Mucosa of stomach (tissue), 1 donor: ENCODE measurements around the gene PATJ.

ENCODE experiments used
- H3K27me3 ChIP-seq: one replicate; pipeline ENCODE4 v1.7.0; 2013; ENCODE audit warnings: mild to moderate bottlenecking, low read length; ENCODE audit not compliant: control insufficient read depth, insufficient read depth
- H3K36me3 ChIP-seq: one replicate; pipeline ENCODE4 v1.7.0; 2013; ENCODE audit warnings: low read length; ENCODE audit not compliant: control insufficient read depth, insufficient read depth
- H3K4me1 ChIP-seq: one replicate; pipeline ENCODE4 v1.7.0; 2013; ENCODE audit warnings: mild to moderate bottlenecking, low read length; ENCODE audit not compliant: control insufficient read depth, insufficient read depth
- H3K4me3 ChIP-seq: one replicate; pipeline ENCODE4 v1.7.0; 2013; ENCODE audit warnings: low read length
- H3K9ac ChIP-seq: one replicate; pipeline ENCODE4 v1.7.0; 2013; ENCODE audit warnings: mild to moderate bottlenecking, low read length, moderate library complexity
- H3K9me3 ChIP-seq: one replicate; pipeline ENCODE4 v1.7.0; 2013; ENCODE audit warnings: mild to moderate bottlenecking, low read length, moderate library complexity; ENCODE audit not compliant: control insufficient read depth
- donor health status: Pancreatic carcinoma.

The PATJ gene

GRCh38 chr1:62084310-62084890 is 342.1 kb downstream of the PATJ start:
- Histone ChIP-seq H3K9ac (no peak overlapping the region), H3K4me3 (no peak overlapping the region), H3K9me3 (no peaks in the 10 kb centered on the region), H3K4me1 (no peaks in the 10 kb centered on the region), H3K36me3 (no peaks in the 10 kb centered on the region), H3K27me3 (no peaks in the 10 kb centered on the region)

- Histone ChIP-seq H3K4me1 (no peaks in the 10 kb centered on the region), H3K9ac (no peak overlapping the region), H3K4me3 (no peak overlapping the region), H3K9me3 (no peaks in the 10 kb centered on the region), H3K36me3 (no peaks in the 10 kb centered on the region), H3K27me3 (no peaks in the 10 kb centered on the region)
These were observed 346.2 kb downstream of the PATJ start for GRCh38 chr1:62088439-62088838.

GRCh38 chr1:62089570-62089969 is 347.3 kb downstream of the PATJ start:
- no peaks in the 10 kb centered on the region for H3K27me3 ChIP-seq
- H3K9me3 ChIP-seq: no peaks in the 10 kb centered on the region
- H3K4me1 ChIP-seq: no peaks in the 10 kb centered on the region
- H3K9ac ChIP-seq: no peak overlapping the region
- H3K36me3 ChIP-seq: no peaks in the 10 kb centered on the region
- no peak overlapping the region for H3K4me3 ChIP-seq

- Histone ChIP-seq H3K4me3 (no peak overlapping the region), H3K27me3 (no peaks in the 10 kb centered on the region), H3K9me3 (no peaks in the 10 kb centered on the region), H3K9ac (no peak overlapping the region), H3K36me3 (no peaks in the 10 kb centered on the region), H3K4me1 (no peaks in the 10 kb centered on the region)
These were observed 347.7 kb downstream of the PATJ start for GRCh38 chr1:62090016-62090415.

GRCh38 chr1:62092110-62092509 is 349.8 kb downstream of the PATJ start:
- Histone ChIP-seq H3K36me3 (no peaks in the 10 kb centered on the region), H3K9me3 (no peaks in the 10 kb centered on the region), H3K4me3 (no peak overlapping the region), H3K9ac (no peak overlapping the region), H3K27me3 (no peaks in the 10 kb centered on the region), H3K4me1 (no peaks in the 10 kb centered on the region)

- no peaks in the 10 kb centered on the region for H3K36me3 ChIP-seq
- H3K4me3 ChIP-seq: no peak overlapping the region
- H3K9ac ChIP-seq: no peak overlapping the region
- H3K27me3 ChIP-seq: no peaks in the 10 kb centered on the region
- H3K9me3 ChIP-seq: no peaks in the 10 kb centered on the region
- no peaks in the 10 kb centered on the region for H3K4me1 ChIP-seq
These were observed 351.0 kb downstream of the PATJ start for GRCh38 chr1:62093261-62093660.

GRCh38 chr1:62097464-62097863 is 355.2 kb downstream of the PATJ start:
- Histone ChIP-seq H3K9me3 (no peaks in the 10 kb centered on the region), H3K4me3 (no peak overlapping the region), H3K27me3 (no peaks in the 10 kb centered on the region), H3K36me3 (no peaks in the 10 kb centered on the region), H3K9ac (no peak overlapping the region), H3K4me1 (no peaks in the 10 kb centered on the region)

GRCh38 chr1:62100442-62100841 is 358.2 kb downstream of the PATJ start:
- H3K27me3 ChIP-seq: no peaks in the 10 kb centered on the region
- no peak overlapping the region for H3K9ac ChIP-seq
- H3K4me1 ChIP-seq: no peaks in the 10 kb centered on the region
- no peak overlapping the region for H3K4me3 ChIP-seq
- no peaks in the 10 kb centered on the region for H3K9me3 ChIP-seq
- no peaks in the 10 kb centered on the region for H3K36me3 ChIP-seq

GRCh38 chr1:62103846-62104245 is 361.6 kb downstream of the PATJ start:
- H3K9ac ChIP-seq: no peak overlapping the region
- H3K36me3 ChIP-seq: no peaks in the 10 kb centered on the region
- H3K9me3 ChIP-seq: no peaks in the 10 kb centered on the region
- H3K27me3 ChIP-seq: no peaks in the 10 kb centered on the region
- no peak overlapping the region for H3K4me3 ChIP-seq
- H3K4me1 ChIP-seq: no peaks in the 10 kb centered on the region

- Histone ChIP-seq H3K4me3 (no peak overlapping the region), H3K4me1 (no peaks in the 10 kb centered on the region), H3K27me3 (no peaks in the 10 kb centered on the region), H3K36me3 (no peaks in the 10 kb centered on the region), H3K9me3 (no peaks in the 10 kb centered on the region), H3K9ac (no peak overlapping the region)
These were observed 365.6 kb downstream of the PATJ start for GRCh38 chr1:62107923-62108322.

- no peaks in the 10 kb centered on the region for H3K4me1 ChIP-seq
- H3K9me3 ChIP-seq: no peaks in the 10 kb centered on the region
- H3K36me3 ChIP-seq: no peaks in the 10 kb centered on the region
- H3K9ac ChIP-seq: no peak overlapping the region
- H3K4me3 ChIP-seq: no peak overlapping the region
- H3K27me3 ChIP-seq: no peaks in the 10 kb centered on the region
These were observed 366.8 kb downstream of the PATJ start for GRCh38 chr1:62109124-62109523.

- H3K4me3 ChIP-seq: no peak overlapping the region
- no peaks in the 10 kb centered on the region for H3K4me1 ChIP-seq
- H3K36me3 ChIP-seq: no peaks in the 10 kb centered on the region
- H3K27me3 ChIP-seq: no peaks in the 10 kb centered on the region
- no peak overlapping the region for H3K9ac ChIP-seq
- H3K9me3 ChIP-seq: no peaks in the 10 kb centered on the region
These were observed 368.0 kb downstream of the PATJ start for GRCh38 chr1:62110198-62110817.

GRCh38 chr1:62111084-62111483 is 368.8 kb downstream of the PATJ start:
- Histone ChIP-seq H3K36me3 (no peaks in the 10 kb centered on the region), H3K4me1 (no peaks in the 10 kb centered on the region), H3K27me3 (no peaks in the 10 kb centered on the region), H3K4me3 (no peak overlapping the region), H3K9ac (no peak overlapping the region), H3K9me3 (no peaks in the 10 kb centered on the region)
